ENCODE data around the gene DENND2D.

The DENND2D gene

DNA sequence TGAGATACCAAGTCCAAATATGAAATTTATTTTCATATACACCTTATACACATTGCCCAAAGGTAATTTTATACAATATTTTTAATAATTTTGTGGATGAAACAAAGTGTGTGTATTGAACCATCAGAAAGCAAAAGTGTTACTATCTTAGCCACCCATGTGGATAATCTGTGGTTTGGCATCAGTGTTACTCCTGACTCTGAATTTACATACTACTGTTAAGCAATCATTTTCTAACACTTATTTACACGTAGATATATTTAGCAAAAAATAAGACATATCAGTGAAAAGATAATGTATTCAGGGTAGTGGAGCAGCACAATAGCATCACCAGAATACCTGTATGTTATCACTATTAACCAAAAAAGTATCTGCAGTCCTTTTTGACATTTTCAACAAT is 23.8 kb downstream of the DENND2D start:
- H3K4me3 ChIP-seq (ENCODE audit: low read depth, low read length), result no peak overlapping the region
- ChIA-PET POLR2A (no interaction called here), CTCF (no interaction called here)
- no peak for DNase-seq (ENCODE audit: low read depth, low spot score)
- TF ChIP-seq, protein P1, sequence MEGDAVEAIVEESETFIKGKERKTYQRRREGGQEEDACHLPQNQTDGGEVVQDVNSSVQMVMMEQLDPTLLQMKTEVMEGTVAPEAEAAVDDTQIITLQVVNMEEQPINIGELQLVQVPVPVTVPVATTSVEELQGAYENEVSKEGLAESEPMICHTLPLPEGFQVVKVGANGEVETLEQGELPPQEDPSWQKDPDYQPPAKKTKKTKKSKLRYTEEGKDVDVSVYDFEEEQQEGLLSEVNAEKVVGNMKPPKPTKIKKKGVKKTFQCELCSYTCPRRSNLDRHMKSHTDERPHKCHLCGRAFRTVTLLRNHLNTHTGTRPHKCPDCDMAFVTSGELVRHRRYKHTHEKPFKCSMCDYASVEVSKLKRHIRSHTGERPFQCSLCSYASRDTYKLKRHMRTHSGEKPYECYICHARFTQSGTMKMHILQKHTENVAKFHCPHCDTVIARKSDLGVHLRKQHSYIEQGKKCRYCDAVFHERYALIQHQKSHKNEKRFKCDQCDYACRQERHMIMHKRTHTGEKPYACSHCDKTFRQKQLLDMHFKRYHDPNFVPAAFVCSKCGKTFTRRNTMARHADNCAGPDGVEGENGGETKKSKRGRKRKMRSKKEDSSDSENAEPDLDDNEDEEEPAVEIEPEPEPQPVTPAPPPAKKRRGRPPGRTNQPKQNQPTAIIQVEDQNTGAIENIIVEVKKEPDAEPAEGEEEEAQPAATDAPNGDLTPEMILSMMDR (IDR thresholded peaks at IDR 0.05; ENCODE audit: insufficient read depth, low read length, missing control alignments), result no peak

DNA sequence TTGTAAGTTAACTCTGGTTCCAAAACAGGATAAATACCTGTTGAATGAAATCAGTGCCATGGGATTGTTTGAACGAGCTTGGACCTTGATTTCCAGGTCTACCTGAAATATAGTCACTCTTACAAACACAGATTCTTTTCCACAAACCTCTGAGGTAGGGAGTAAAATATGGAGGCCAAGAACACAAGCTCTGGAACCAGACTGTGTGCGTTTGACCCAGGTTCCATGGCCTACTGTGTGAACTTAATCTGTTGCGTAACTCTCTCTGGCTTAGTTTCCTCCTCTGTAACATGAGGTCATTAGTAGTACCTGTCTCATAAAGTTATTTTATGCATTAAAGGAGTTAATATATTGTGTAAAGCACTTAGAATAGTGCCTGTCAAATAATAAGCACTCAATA is 25.1 kb downstream of the DENND2D start:
- DNase-seq (ENCODE audit: low read depth, low spot score), result no peak

DNA sequence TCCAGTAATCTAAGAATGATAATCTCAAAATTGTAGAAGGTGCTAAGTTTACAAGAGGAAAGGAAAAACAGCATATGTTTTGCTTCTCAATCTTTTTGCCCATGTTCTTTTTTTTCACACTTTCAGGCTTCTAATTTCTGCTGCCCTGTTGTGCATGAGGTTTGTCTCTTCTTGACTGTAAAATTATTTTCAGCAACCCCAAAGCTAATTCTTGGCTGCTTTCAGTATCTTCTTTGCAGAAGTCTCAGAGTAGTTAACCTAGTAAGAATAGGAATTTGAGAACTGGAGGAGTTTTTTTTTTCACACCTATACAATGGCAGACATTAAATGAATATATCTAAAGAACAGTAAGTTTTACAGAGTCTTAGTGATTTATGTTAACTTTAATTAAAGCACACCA is 26.4 kb downstream of the DENND2D start:
- DNase-seq (ENCODE audit: low read depth, low spot score), result no peak
- no peak overlapping the region for H3K4me3 ChIP-seq (ENCODE audit: low read depth, low read length)
- TF ChIP-seq, protein P1 (IDR thresholded peaks at IDR 0.05; ENCODE audit: insufficient read depth, low read length, missing control alignments), result no peak
- POLR2A ChIA-PET, result no interaction called here
- CTCF ChIA-PET, result no interaction called here

More for the DNA sequence above, 25.1 kb downstream of the DENND2D start:
- H3K4me3 ChIP-seq (ENCODE audit: low read depth, low read length), result no peak overlapping the region
- TF ChIP-seq, protein P1 (IDR thresholded peaks at IDR 0.05; ENCODE audit: insufficient read depth, low read length, missing control alignments), result no peak
- CTCF ChIA-PET, result no interaction called here
- POLR2A ChIA-PET, result no interaction called here

DNA sequence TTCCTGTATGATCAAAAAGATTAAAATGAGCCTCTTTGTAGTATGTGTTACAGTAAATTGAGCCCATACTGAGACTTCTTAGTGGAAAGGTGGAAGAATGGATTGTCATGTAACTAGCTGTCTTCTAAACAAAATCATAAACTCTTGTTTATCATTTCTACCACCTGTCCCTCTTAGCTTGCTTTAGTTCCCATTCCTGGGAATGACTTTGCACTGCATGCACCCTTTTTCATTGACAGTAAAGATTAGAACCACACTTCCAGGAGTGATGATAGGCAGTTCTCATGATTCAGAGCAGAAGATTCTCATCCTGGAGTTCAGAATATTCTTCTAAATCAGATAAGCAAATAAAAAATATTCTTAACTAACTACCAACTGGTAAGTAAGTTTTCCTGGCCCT is 28.0 kb downstream of the DENND2D start:
- POLR2A ChIA-PET, result no interaction called here

DNA sequence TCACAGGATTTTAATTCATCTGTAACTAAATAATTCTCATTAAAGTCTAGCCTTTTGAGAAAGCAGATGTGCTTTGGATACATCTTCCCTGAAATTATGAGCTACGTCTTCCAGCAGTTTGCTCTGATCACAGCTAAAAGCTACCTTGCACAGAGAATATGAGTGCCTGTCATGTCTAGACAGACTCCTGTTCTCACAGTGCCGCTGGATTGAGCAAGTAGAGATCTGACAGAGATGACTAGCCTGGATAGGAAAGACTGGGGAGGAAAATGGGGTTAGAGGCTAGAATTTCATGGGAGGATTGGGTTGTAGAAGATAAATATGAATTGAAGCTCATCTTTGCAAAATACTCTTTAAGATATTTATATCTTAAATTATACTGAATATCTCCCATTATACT is 36.3 kb downstream of the DENND2D start:
- TF ChIP-seq, protein P1 (IDR thresholded peaks at IDR 0.05; ENCODE audit: insufficient read depth, low read length, missing control alignments), result no peak
- no peak for DNase-seq (ENCODE audit: low read depth, low spot score)
- H3K4me3 ChIP-seq (ENCODE audit: low read depth, low read length), result no peak overlapping the region
- ChIA-PET CTCF (interaction anchor here (0.8 kb wide), 1 partner anchor 23 kb away, joined by 3 read pairs; no protein-coding TSS in a partner anchor), POLR2A (no interaction called here)

More for the DNA sequence above, 28.0 kb downstream of the DENND2D start:
- TF ChIP-seq, protein P1 (IDR thresholded peaks at IDR 0.05; ENCODE audit: insufficient read depth, low read length, missing control alignments), result no peak
- CTCF ChIA-PET, result interaction anchor here (0.9 kb wide), 1 partner anchor 1682 kb away, joined by 3 read pairs; no protein-coding TSS in a partner anchor
- DNase-seq (ENCODE audit: low read depth, low spot score), result no peak
- H3K4me3 ChIP-seq (ENCODE audit: low read depth, low read length), result no peak overlapping the region

DNA sequence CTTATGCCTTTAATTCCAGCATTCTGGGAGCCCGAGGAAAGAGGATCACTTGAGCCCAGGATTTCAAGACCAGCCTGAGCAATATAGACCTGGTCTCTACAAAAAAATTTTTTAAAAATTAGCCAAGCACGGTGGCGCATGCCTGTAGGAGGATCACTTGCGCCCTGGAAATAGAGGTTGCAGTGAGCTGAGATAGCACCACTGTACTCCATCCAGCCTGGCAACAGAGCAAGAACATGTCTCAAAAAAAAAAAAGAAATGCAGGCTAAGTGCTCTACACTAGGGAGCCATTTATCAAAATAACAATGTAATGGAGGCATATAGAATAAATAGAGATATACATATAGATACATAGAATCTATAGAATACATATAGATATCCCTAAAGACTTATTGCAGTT is 37.1 kb downstream of the DENND2D start:
- TF ChIP-seq, protein P1 (IDR thresholded peaks at IDR 0.05; ENCODE audit: insufficient read depth, low read length, missing control alignments), result no peak
- ChIA-PET CTCF (no interaction called here), POLR2A (no interaction called here)
- H3K4me3 ChIP-seq (ENCODE audit: low read depth, low read length), result no peak overlapping the region
- no peak for DNase-seq (ENCODE audit: low read depth, low spot score)

Measured in AG04449 (cell line).